Rectal smooth muscle tissue (tissue), 1 donor: ENCODE measurements around the gene UBTD1.

ENCODE experiments used
- H3K27ac ChIP-seq: one replicate; pipeline ENCODE4 v1.7.0; 2013; ENCODE audit warnings: low read depth, low read length, inconsistent platforms
- H3K27me3 ChIP-seq: one replicate; pipeline ENCODE4 v1.7.0; 2013; ENCODE audit warnings: low read length; ENCODE audit not compliant: control insufficient read depth, insufficient read depth
- H3K36me3 ChIP-seq: one replicate; pipeline ENCODE4 v1.7.0; 2013; ENCODE audit warnings: low read length; ENCODE audit not compliant: control insufficient read depth, insufficient read depth
- H3K4me1 ChIP-seq: one replicate; pipeline ENCODE4 v1.7.0; 2013; ENCODE audit warnings: low read length; ENCODE audit not compliant: control insufficient read depth, insufficient read depth
- H3K4me3 ChIP-seq: one replicate; pipeline ENCODE4 v1.7.0; 2013; ENCODE audit warnings: low read length
- H3K9ac ChIP-seq: one replicate; pipeline ENCODE4 v1.7.0; 2013; ENCODE audit warnings: low read length

Gene UBTD1

DNA sequence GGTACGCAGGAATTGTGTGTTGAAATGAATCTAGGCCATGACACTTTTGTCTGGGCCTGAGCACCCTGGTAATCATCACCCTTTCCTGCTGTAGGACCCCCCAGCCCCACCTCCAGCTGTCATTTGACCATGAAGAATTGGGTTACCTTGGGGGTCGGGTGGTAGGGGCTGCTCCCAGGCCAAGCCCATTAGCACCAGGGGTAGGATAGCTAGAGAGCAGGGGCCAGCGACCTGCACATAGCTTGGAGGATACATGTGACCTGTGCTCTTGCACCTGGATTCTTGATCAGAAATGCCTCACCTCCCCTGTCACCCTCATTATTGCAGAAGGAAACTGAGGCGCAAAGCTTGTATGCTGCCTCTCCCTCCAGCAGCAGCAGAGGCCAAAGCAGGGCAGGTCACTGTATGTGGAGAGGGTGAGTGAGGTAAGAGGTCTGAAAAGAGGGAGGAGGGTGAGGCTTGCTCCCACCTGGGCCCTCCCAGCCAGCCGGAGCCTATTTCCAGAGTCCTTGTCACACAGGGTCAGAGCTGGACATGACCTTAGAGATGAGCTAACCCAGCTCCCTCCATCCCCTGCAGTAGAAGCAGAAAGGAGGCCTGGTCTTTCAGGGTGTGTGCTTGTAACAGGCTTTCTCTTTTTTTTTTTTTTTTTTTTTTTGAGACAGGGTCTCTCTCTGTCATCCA is 38.6 kb downstream of the UBTD1 start:
- no peak overlapping the region for H3K27ac ChIP-seq

DNA sequence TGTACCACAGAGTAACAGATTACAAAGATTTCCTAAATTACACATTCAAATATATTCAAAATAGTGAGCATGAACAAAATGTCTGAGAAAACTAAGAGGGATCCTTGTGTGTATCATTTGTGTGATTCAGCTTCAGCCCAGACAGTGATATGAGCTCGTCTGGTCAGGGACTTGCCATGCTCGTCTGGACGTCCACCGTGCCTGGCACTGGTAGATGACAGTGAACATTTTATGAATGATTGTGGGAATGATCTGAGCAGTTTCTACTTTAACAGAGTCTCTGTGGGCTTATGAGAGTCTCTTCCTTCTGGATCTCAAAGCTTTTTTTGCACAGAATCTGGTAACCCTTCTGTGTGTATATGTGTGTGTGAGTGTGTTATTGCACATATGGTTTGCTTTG is 39.7 kb downstream of the UBTD1 start:
- peaks cover 9% of the 10 kb centered on the region for H3K4me1 ChIP-seq
- H3K36me3 ChIP-seq, result no peaks in the 10 kb centered on the region
- no peak overlapping the region for H3K9ac ChIP-seq
- H3K27me3 ChIP-seq, result no peaks in the 10 kb centered on the region
- no peak overlapping the region for H3K4me3 ChIP-seq
- no peak overlapping the region for H3K27ac ChIP-seq

More for the DNA sequence above, 38.6 kb downstream of the UBTD1 start:
- no peaks in the 10 kb centered on the region for H3K27me3 ChIP-seq
- H3K4me3 ChIP-seq, result no peak overlapping the region
- H3K9ac ChIP-seq, result no peak overlapping the region
- no peaks in the 10 kb centered on the region for H3K4me1 ChIP-seq
- no peaks in the 10 kb centered on the region for H3K36me3 ChIP-seq

DNA sequence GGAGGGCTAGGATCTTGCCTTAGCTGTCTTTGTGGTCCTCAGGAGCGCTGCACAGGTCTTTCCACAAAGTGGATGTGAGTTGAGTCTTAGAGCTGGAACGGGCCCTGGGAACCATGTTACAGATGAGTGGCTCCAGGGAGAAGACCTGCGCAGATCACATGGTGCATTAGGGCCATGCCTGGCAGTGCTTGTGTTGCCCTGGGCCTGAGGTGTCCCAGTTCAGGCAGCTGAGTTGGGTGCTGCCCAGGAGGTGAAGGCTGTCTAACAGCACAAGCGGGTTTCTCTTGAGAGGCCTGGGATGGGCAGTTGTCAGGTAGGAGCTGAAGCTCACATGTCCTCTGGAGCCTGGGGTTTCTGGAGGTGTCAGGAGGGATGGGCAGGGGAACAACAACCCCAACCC is 40.1 kb downstream of the UBTD1 start:
- no peak overlapping the region for H3K9ac ChIP-seq
- H3K4me1 ChIP-seq, result peaks cover 13% of the 10 kb centered on the region
- no peak overlapping the region for H3K27ac ChIP-seq
- no peaks in the 10 kb centered on the region for H3K27me3 ChIP-seq
- no peaks in the 10 kb centered on the region for H3K36me3 ChIP-seq
- no peak overlapping the region for H3K4me3 ChIP-seq

DNA sequence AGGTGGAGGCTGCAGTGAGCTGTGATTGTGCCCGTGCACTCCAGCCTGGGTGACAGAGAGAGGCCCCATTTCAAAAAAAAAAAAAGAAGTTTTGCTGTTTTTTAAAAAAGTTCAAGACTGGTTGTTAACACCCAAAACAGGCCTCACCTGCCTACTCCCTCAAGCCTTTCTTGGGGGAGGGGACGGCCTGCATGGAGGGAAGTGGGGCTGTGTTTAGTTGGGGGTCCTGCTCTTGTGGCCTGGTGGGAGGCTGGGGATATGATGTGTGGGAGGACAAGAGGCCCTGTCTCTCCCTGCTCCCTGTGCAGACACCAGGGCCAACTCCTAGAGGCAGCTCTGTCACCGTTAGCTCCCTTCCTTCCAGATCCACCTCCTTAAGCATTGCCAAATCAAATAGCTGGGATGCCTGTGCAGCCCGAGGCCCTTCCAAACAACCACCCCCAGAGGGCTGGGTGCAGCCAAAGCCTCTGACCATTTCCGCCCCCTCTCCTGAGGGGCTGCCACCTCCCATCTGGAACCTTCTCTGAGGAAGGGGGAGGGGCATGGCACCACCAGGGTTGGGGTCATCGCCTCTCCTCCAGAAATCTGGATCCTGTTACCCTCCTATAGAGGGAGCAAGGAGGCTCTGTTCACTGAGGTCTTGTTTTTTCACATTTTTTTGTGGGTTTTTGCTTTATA is 40.9 kb downstream of the UBTD1 start:
- Histone ChIP-seq H3K27me3 (no peaks in the 10 kb centered on the region), H3K27ac (peak overlapping the region; percentile 3), H3K36me3 (no peaks in the 10 kb centered on the region), H3K4me1 (peaks cover 13% of the 10 kb centered on the region), H3K4me3 (no peak overlapping the region), H3K9ac (no peak overlapping the region)

DNA sequence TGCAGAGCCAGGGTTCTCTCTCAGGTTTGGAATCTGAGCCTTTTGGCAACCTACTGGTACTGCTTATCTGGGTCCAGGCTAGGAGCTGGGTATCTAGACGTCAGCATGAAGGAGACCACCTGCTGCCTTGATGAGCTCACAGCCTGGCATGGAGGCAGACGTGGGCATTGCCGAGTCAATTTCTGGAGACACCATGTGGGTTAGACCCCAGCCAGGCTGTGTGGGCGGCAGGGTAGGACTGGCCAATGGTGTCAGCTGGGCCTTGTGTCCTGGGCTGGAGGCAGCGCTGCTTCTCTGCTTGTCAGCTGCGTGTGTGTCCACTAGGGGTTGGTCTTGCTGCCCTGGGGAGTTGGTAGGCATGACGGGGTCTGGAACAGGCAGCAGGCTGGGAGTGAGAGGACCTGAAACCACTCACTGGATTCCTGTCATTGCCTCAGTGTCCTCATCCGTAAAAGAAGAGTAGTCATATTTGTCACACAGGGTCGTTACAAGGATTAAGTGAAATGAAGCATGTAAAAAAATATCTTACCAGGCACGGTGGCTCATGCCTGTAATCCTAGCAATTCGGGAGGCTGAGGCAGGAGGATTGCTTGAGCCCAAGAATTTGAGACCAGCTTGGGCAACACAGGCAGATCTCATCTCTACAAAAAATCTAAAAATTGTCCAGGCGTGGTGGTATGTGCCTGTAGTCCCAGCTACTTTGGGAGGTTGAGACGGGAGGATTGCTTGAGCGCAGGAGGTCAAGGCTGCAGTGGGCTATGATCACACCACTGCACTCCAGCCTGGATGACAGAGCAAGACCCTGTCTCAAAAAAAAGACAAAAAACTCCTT is 42.2 kb downstream of the UBTD1 start:
- Histone ChIP-seq H3K4me3 (no peak overlapping the region), H3K9ac (no peak overlapping the region), H3K27ac (no peak overlapping the region), H3K27me3 (no peaks in the 10 kb centered on the region), H3K4me1 (peaks cover 13% of the 10 kb centered on the region), H3K36me3 (no peaks in the 10 kb centered on the region)

DNA sequence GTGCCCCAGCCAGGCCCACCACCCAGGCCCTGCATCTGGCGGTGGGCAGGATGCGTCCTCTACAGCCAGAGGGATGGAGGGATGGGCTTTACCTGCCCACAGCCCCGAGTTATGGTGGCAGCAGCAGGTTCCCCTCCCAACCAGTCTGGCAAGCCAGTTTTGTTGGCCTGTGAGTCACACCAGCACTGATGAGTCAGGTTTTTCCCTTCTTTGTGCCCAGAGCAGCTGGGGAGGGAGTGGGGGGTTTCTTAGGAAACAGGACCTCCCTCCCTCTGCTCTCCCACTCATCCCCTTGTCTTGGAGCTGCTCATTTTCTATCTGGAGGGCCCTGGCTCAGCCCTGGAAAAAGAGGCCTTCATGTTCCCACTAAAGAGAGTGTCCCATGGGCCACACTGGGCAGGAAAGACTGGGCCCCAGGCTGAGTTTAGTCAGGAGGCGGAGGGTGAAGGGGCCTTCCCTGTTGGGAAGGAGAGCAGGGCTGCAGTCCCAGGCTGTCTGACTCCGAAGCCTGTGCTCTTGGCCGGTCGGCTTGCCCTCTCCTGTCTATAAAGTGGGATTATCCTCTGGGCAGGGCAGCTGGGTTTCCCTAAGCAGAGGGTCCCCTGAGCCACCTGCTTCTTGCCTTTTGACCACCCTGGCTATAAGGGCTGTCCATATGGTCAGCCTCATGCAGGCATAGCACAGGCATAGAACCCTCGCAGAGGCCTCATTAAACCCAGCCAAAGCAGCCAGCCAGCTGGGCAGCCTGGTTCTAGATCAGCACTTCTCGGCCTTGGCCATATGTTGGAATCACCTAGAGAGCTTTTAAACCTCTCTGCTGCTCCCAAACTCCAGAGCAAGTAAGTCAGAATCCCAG is 43.7 kb downstream of the UBTD1 start:
- Histone ChIP-seq H3K27ac (peak overlapping the region; percentile 70), H3K27me3 (no peaks in the 10 kb centered on the region), H3K4me1 (peaks cover 13% of the 10 kb centered on the region), H3K36me3 (no peaks in the 10 kb centered on the region), H3K4me3 (no peak overlapping the region), H3K9ac (no peak overlapping the region)

DNA sequence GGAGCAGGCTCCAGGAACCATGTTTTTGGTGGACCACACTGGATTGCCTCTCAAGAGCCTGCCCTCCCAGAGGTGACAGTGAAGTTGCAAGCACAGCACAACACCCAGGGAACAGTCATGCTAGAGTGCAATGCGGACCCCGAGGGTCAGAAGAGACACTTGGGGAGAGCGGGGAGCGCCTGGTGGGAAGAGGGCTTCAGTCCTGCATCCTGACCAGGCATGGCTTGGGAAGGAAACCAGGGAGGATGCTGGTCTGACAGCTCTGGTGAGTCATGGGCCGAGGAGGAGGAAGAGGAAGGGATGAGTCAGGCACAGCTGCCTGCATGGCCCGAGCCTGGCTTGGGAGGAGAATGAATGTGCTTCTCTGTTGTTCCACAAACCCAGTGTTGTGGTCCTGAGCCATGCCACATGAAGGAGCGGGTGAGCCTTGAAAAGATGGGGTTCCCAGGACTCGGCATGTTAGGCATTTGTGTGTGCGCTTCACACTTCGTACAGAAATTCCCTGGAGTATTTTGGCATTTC is 44.4 kb downstream of the UBTD1 start:
- Histone ChIP-seq H3K36me3 (no peaks in the 10 kb centered on the region), H3K4me1 (peaks cover 13% of the 10 kb centered on the region), H3K27me3 (no peaks in the 10 kb centered on the region), H3K4me3 (no peak overlapping the region), H3K9ac (no peak overlapping the region), H3K27ac (peak overlapping the region; percentile 70)

DNA sequence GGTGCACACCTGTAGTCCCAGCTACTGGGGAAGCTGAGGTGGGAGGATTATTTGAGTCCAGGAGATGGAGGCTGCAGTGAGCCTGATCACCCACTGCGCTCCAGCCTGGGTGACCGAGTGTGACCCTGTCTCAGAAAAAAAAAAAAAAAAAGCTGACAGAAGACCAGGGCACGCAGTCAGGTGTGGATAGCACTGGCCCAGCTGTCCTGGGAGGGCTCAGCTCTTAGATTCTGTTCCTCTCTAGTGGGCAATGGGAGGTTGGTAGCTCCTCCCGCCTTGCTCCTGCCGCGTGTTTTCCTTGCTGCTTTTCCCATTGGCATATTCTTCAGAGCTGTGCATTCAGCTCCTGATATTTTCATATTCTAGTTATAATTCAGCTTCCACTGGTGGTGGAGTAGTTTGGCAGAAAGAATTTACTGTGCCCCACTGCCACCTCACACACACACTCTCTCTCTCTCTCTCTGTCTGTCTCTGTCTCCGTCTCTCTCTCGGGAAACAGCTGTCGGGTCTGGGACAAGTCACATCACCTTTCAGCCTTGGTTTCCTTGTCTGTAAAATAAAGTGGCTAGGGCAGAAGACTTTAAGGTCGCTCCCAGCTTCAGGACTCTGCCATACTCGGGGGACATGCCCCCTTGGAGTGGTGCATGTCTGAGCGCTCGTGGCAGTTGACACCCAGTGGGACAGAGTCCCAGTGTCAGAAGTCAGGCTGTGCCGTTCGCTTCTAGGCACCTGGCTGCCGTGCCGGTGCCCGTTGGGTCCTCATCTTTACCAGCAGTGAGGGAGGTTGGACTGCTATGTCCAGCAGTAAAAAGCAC is 47.9 kb downstream of the UBTD1 start:
- Histone ChIP-seq H3K36me3 (no peaks in the 10 kb centered on the region), H3K27ac (no peak overlapping the region), H3K4me1 (peaks cover 13% of the 10 kb centered on the region), H3K4me3 (no peak overlapping the region), H3K9ac (no peak overlapping the region), H3K27me3 (no peaks in the 10 kb centered on the region)

DNA sequence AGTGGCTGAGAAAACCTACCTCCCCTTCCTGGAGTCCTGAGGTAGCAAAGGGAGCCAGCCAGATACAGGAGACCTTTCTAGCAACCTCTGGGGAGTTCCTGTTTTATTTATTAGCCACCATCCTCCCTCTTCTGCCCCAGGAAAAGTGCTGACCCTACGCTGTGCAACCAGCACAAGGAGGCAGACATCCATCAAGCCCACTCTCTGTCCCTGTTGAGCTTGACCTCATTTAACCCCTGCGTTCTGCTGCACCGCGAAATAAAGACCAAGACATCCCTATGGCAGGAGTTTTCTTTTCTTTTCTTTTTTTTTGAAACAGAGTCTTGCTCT is 48.5 kb downstream of the UBTD1 start:
- no peaks in the 10 kb centered on the region for H3K36me3 ChIP-seq
- H3K4me1 ChIP-seq, result peaks cover 13% of the 10 kb centered on the region
- H3K27me3 ChIP-seq, result no peaks in the 10 kb centered on the region
- H3K27ac ChIP-seq, result no peak overlapping the region
- no peak overlapping the region for H3K9ac ChIP-seq
- H3K4me3 ChIP-seq, result no peak overlapping the region

DNA sequence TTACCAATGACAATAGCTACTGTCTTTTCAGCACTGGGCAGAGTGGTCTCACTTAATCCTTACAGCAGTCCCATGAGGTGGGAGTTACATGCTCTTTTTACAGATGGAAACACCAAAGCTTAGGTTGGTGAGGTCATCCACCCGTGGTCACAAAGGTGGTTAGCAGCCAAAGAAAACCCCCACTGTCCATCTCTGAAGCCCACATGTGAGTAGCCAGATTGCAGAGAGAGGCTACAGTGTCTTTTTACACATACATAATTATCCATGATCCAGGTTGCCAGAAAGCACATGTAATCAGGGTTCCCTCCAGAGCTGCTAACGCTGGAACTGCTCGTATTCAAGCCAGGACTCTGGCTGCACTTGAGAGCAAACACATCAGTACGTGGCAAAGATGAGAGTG is 49.2 kb downstream of the UBTD1 start:
- Histone ChIP-seq H3K36me3 (no peaks in the 10 kb centered on the region), H3K27ac (no peak overlapping the region), H3K4me3 (no peak overlapping the region), H3K9ac (no peak overlapping the region), H3K4me1 (peaks cover 7% of the 10 kb centered on the region), H3K27me3 (no peaks in the 10 kb centered on the region)

DNA sequence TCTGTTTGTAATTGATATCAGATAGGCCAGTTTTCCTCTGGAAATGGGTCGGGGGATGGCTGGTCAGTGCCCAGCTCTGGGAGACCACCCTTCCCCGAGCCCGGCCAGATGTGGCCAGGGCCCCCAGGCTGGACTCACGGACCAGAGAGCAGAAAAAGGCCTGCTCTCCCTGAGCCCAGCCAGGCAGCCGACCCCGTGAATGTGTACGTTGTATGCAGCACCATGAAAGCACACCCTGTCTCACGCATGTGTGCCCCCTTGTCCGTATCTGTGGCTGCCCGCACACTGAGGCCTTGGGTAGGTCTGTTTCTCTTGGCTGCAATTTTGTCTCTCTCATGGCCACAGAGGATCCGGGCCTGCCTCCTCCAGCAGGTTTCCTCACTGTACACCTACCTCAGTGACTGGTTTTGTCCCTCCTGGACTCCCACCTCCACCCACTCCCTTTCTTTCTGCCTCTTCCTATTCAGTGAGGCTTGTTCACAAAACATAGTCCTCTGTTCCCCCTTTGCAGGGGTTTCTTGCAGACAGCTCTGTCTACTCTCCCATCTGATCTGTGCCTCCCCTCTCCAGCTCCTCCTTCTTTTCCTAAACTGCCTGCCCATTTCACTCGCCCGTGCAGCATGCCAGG is 50.2 kb downstream of the UBTD1 start:
- Histone ChIP-seq H3K36me3 (no peaks in the 10 kb centered on the region), H3K4me3 (no peak overlapping the region), H3K27ac (no peak overlapping the region), H3K9ac (no peak overlapping the region), H3K4me1 (no peaks in the 10 kb centered on the region), H3K27me3 (no peaks in the 10 kb centered on the region)
